ENCODE measurements around the gene EIF3I. TPM values are rescaled to one million over a fixed set of nuclear protein-coding genes. Genes with fewer than 3 reads are reported as not detected.

The EIF3I gene
- total and polyA plus RNA-seq, 8 donors: 21.1 to 444 (median 152) TPM

Small RNAs within 50 kb of the gene (small RNA-seq; reads per million reads assigned to genes)
- gene RF00017: 0 reads per million in 4 donors

Other genes starting within 250 kb of the EIF3I start
- 10 to 100 TPM; 21.4 to 99.9 (median 76.9) TPM for gene KHDRBS1, start 208.5 kb upstream of the EIF3I start, total RNA-seq
- gene KHDRBS1, start 208.5 kb upstream of the EIF3I start, polyA plus RNA-seq: 10 to 100 TPM; 50.3 to 64.5 (median 53.6) TPM
- 1 to 10 TPM in 4 of 5 donors, not detected in 1; 2.2 to 6.2 (median 3.4) TPM for gene TMEM39B, start 149.5 kb upstream of the EIF3I start, total RNA-seq
- 1 to 10 TPM; 4.7 to 9.7 (median 6.4) TPM for gene TMEM39B, start 149.5 kb upstream of the EIF3I start, polyA plus RNA-seq
- gene KPNA6, start 114.4 kb upstream of the EIF3I start, total RNA-seq: 10 to 100 TPM; 14.6 to 38.0 (median 32.6) TPM
- 10 to 100 TPM in 1 of 3 donors, 1 to 10 TPM in 2; 7.6 to 11.3 (median 8.5) TPM for gene KPNA6, start 114.4 kb upstream of the EIF3I start, polyA plus RNA-seq
- gene TXLNA, start 42.7 kb upstream of the EIF3I start, total RNA-seq: 10 to 100 TPM; 20.6 to 48.1 (median 28.0) TPM
- 10 to 100 TPM in 2 of 3 donors, 1 to 10 TPM in 1; 9.8 to 18.4 (median 12.1) TPM for gene TXLNA, start 42.7 kb upstream of the EIF3I start, polyA plus RNA-seq
- 10 to 100 TPM in 1 of 5 donors, 1 to 10 TPM in 1, under 1 TPM in 1, not detected in 2; 0.45 to 27.8 (median 5.3) TPM for gene CCDC28B, start 21.8 kb upstream of the EIF3I start, total RNA-seq
- gene CCDC28B, start 21.8 kb upstream of the EIF3I start, polyA plus RNA-seq: 10 to 100 TPM in 2 of 3 donors, 1 to 10 TPM in 1; 8.7 to 11.8 (median 10.7) TPM
- 1 to 10 TPM in 4 of 5 donors, not detected in 1; 2.3 to 5.5 (median 2.9) TPM for gene IQCC, start 16.7 kb upstream of the EIF3I start, total RNA-seq
- 1 to 10 TPM; 1.3 to 2.1 (median 1.7) TPM for gene IQCC, start 16.7 kb upstream of the EIF3I start, polyA plus RNA-seq
- not detected for gene DCDC2B, start 13.3 kb upstream of the EIF3I start, total RNA-seq
- not detected for gene DCDC2B, start 13.3 kb upstream of the EIF3I start, polyA plus RNA-seq
- gene TMEM234, start 54 bp upstream of the EIF3I start, total RNA-seq: 100 to 1,000 TPM in 1 of 5 donors, 10 to 100 TPM in 4; 19.1 to 169 (median 27.1) TPM
- gene TMEM234, start 54 bp upstream of the EIF3I start, polyA plus RNA-seq: 10 to 100 TPM; 11.6 to 14.3 (median 13.4) TPM
- 10 to 100 TPM in 1 of 5 donors, 1 to 10 TPM in 1, not detected in 3; 1.6 to 36.8 TPM for gene FAM167B, start 24.8 kb downstream of the EIF3I start, total RNA-seq
- gene FAM167B, start 24.8 kb downstream of the EIF3I start, polyA plus RNA-seq: 1 to 10 TPM; 3.6 to 7.1 (median 4.7) TPM
- 1 to 10 TPM in 4 of 5 donors, under 1 TPM in 1; 0.58 to 6.4 (median 2.0) TPM for gene LCK, start 28.9 kb downstream of the EIF3I start, total RNA-seq
- 1 to 10 TPM; 1.5 to 4.1 (median 2.3) TPM for gene LCK, start 28.9 kb downstream of the EIF3I start, polyA plus RNA-seq
- 100 to 1,000 TPM in 1 of 5 donors, 10 to 100 TPM in 4; 62.0 to 143 (median 77.0) TPM for gene HDAC1, start 69.7 kb downstream of the EIF3I start, total RNA-seq
- gene HDAC1, start 69.7 kb downstream of the EIF3I start, polyA plus RNA-seq: 100 to 1,000 TPM in 1 of 3 donors, 10 to 100 TPM in 2; 50.7 to 113 (median 57.1) TPM
- 10 to 100 TPM in 4 of 5 donors, 1 to 10 TPM in 1; 7.6 to 99.4 (median 22.9) TPM for gene MARCKSL1, start 113.8 kb downstream of the EIF3I start, total RNA-seq
- gene MARCKSL1, start 113.8 kb downstream of the EIF3I start, polyA plus RNA-seq: 100 to 1,000 TPM in 1 of 3 donors, 10 to 100 TPM in 2; 46.4 to 100 (median 95.3) TPM
- gene FAM229A, start 140.1 kb downstream of the EIF3I start, total RNA-seq: 10 to 100 TPM in 2 of 5 donors, 1 to 10 TPM in 3; 2.2 to 21.6 (median 8.8) TPM
- gene FAM229A, start 140.1 kb downstream of the EIF3I start, polyA plus RNA-seq: 10 to 100 TPM in 1 of 3 donors, 1 to 10 TPM in 2; 7.8 to 10.3 (median 8.7) TPM
- gene TSSK3, start 140.1 kb downstream of the EIF3I start, total RNA-seq: under 1 TPM in 1 of 5 donors, not detected in 4; 0.92 TPM
- under 1 TPM in 1 of 3 donors, not detected in 2; 0.43 TPM for gene TSSK3, start 140.1 kb downstream of the EIF3I start, polyA plus RNA-seq
- gene BSDC1, start 172.0 kb downstream of the EIF3I start, total RNA-seq: 100 to 1,000 TPM in 1 of 5 donors, 10 to 100 TPM in 4; 35.9 to 126 (median 57.6) TPM
- 10 to 100 TPM; 23.8 to 39.0 (median 36.8) TPM for gene BSDC1, start 172.0 kb downstream of the EIF3I start, polyA plus RNA-seq
- under 1 TPM in 2 of 5 donors, not detected in 3; under 0.01 to 0.37 TPM for gene ZBTB8B, start 242.7 kb downstream of the EIF3I start, total RNA-seq
- gene ZBTB8B, start 242.7 kb downstream of the EIF3I start, polyA plus RNA-seq: under 1 TPM in 1 of 3 donors, not detected in 2; 0.15 TPM